Endodermal cell (in vitro differentiated cells): ENCODE results near the gene SIAE. TPM values are rescaled to one million over a fixed set of nuclear protein-coding genes. Genes with fewer than 3 reads are reported as not detected.

Experiments
- DNase-seq: peaks from one replicate; pipeline ENCODE4 v3.0.0-alpha.2; 2017
- H3K27ac ChIP-seq: 2 replicates; pipeline ENCODE4 v1.5.1; 2013; ENCODE audit warnings: mild to moderate bottlenecking, low read depth, low read length, moderate library complexity
- H3K27me3 ChIP-seq: 2 replicates; pipeline ENCODE4 v1.6.1; 2013; ENCODE audit warnings: mild to moderate bottlenecking, low read length, moderate library complexity; ENCODE audit not compliant: insufficient read depth, control insufficient read depth, poor library complexity, severe bottlenecking
- H3K36me3 ChIP-seq: 2 replicates; pipeline ENCODE4 v1.7.0; 2013; ENCODE audit warnings: mild to moderate bottlenecking, low read length, moderate library complexity; ENCODE audit not compliant: control insufficient read depth, insufficient read depth
- H3K4me1 ChIP-seq: one replicate; pipeline ENCODE4 v1.7.0; 2013; ENCODE audit warnings: low read length; ENCODE audit not compliant: control insufficient read depth, insufficient read depth
- H3K4me3 ChIP-seq: 2 replicates; pipeline ENCODE4 v1.5.1; 2013; ENCODE audit warnings: mild to moderate bottlenecking, low read length, moderate library complexity
- H3K9ac ChIP-seq: 2 replicates; pipeline ENCODE4 v1.6.1; 2013; ENCODE audit warnings: mild to moderate bottlenecking, low read length, moderate library complexity; ENCODE audit not compliant: poor library complexity, severe bottlenecking; ENCODE audit errors: extremely low read depth
- H3K9me3 ChIP-seq: 2 replicates; pipeline ENCODE4 v1.6.1; 2013; ENCODE audit warnings: mild to moderate bottlenecking, low read length, moderate library complexity; ENCODE audit not compliant: control insufficient read depth
- H3K27ac Mint-ChIP-seq: 2 replicates; pipeline ENCODE4 v1.8.0; 2020; ENCODE audit warnings: mixed read lengths
- H3K27me3 Mint-ChIP-seq: 2 replicates; pipeline ENCODE4 v1.8.0; 2021; ENCODE audit warnings: mild to moderate bottlenecking, mixed read lengths; ENCODE audit not compliant: insufficient read depth
- H3K36me3 Mint-ChIP-seq: 2 replicates; pipeline ENCODE4 v1.8.0; 2020; ENCODE audit warnings: low read depth, mixed read lengths
- H3K4me1 Mint-ChIP-seq: 2 replicates; pipeline ENCODE4 v1.8.0; 2020; ENCODE audit warnings: mixed read lengths
- H3K4me3 Mint-ChIP-seq: 2 replicates; pipeline ENCODE4 v1.8.0; 2020; ENCODE audit warnings: mild to moderate bottlenecking, moderate library complexity, mixed read lengths
- H3K9me3 Mint-ChIP-seq: 2 replicates; pipeline ENCODE4 v1.8.0; 2020; ENCODE audit warnings: mild to moderate bottlenecking, mixed read lengths
- WGBS, 2 experiments: methylation state at CpG; one replicate each; pipeline versions ENCODE4 v1.1.5 to v1.1.7; 2013; ENCODE audit warnings: missing lambda C conversion rate in 2 of 2, mixed read lengths in 1 of 2; ENCODE audit not compliant: insufficient coverage in 1 of 2, insufficient read length in 1 of 2; 5-methylcytosine and 5-hydroxymethylcytosine counted together
- total RNA-seq, 2 donors: library from RNA; stranded (reverse); fragmentation: NEBNext Ultra II Directional in 1 of 2; extraction: Animal tissue kit (Norgen Biotek cat#: 25700) in 1 of 2; gene quantifications; 2 replicates in 1 of 2; 3 replicates in 1 of 2; pipeline ENCODE4 v1.2.1, GENCODE V29; 2021
- TF ChIP-seq, protein P1 (sequence below): fragments of 200-600 bp; sonication (generic); conservative IDR thresholded peaks from 2 replicates; pipeline ENCODE4 v1.5.0; 2021; ENCODE audit warnings: antibody characterized with exemption, mild to moderate bottlenecking

Gene SIAE
- total RNA-seq, 2 donors from 2014 or later: 4.4 to 7.4 TPM

DNA sequence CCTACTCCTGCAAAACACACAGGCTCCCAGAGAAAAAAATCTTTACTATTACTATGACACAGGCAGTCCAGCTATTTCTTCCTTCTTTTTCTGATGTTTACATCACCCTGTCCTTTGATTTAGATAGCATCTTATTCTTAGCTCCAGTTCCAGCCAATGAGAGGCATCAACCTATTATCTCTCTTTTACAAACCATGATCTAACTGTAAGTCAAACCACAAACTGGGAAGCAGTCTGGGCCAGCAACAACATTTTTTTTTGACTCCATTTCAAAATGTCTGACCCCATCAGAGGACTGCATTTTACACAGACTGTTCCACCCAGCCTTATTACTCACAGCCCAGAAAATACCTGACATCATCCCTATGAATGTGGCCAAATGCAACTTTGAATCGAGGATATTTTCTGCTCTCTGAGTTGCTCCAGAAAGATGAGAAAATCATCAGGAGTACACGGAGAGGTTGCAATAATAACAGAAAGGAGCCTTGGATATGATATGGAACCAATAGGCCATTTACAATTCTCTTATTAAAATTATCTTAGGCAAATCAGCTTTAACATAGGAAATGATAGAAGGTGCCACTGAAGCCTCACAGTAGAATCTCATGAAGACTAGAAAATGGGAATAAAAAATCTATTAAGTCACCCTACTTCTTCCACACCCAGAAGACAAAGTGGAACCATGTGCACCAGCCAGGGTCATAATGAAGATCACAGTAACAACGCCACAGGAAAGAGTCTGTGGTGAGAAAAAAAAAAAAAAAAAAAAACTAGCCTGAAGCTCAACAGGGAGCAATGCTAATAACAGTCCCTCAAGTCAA, 29.7 kb downstream of the SIAE start:
- no peak overlapping the region for H3K4me3 Mint-ChIP-seq
- peaks cover 3% of the 10 kb centered on the region for H3K9me3 Mint-ChIP-seq
- peaks cover 5% of the 10 kb centered on the region for H3K4me1 Mint-ChIP-seq
- 66 to 70% methylated on average over 2 to 3 of the region's 3 CpGs for WGBS, 2 experiments
- H3K27me3 Mint-ChIP-seq: no peaks in the 10 kb centered on the region
- DNase-seq: no peak
- H3K9me3 ChIP-seq: peaks cover 5% of the 10 kb centered on the region
- H3K4me3 ChIP-seq: no peak overlapping the region
- no peak overlapping the region for H3K9ac ChIP-seq
- no peak overlapping the region for H3K27ac ChIP-seq
- TF ChIP-seq, protein P1, sequence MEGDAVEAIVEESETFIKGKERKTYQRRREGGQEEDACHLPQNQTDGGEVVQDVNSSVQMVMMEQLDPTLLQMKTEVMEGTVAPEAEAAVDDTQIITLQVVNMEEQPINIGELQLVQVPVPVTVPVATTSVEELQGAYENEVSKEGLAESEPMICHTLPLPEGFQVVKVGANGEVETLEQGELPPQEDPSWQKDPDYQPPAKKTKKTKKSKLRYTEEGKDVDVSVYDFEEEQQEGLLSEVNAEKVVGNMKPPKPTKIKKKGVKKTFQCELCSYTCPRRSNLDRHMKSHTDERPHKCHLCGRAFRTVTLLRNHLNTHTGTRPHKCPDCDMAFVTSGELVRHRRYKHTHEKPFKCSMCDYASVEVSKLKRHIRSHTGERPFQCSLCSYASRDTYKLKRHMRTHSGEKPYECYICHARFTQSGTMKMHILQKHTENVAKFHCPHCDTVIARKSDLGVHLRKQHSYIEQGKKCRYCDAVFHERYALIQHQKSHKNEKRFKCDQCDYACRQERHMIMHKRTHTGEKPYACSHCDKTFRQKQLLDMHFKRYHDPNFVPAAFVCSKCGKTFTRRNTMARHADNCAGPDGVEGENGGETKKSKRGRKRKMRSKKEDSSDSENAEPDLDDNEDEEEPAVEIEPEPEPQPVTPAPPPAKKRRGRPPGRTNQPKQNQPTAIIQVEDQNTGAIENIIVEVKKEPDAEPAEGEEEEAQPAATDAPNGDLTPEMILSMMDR: no peak
- H3K4me1 ChIP-seq: no peaks in the 10 kb centered on the region
- no peak overlapping the region for H3K27ac Mint-ChIP-seq
- H3K36me3 ChIP-seq: no peaks in the 10 kb centered on the region
- H3K36me3 Mint-ChIP-seq: peaks cover 2% of the 10 kb centered on the region
- H3K27me3 ChIP-seq: no peaks in the 10 kb centered on the region

DNA sequence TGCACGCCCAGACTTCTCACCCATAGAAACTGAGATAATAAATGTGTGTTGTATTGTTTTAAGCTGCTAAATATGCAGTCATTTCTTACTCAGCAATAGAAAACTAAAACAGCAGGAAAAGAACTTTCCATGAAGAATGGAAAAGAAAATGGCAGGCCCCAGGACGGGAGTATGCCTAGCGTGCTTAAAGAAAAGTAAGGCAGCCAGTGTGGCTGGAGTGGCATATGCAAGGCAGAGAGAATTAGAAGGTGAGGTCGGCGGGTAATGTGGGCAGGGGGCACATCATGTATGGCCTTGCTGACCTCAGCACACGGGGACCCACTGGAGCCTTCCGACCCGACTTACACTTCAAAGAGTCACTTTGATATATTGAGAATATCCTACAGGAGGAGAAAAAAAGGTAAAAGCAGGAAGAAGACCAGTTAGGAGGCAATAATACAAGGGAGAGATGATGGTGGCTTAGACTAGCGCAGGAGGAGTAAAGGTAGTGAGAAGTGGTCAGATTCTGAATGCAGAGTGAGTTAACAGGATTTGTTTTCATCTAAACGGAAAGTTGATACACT, 30.4 kb downstream of the SIAE start:
- Histone ChIP-seq H3K27ac (no peak overlapping the region), H3K4me3 (no peak overlapping the region), H3K4me1 (no peaks in the 10 kb centered on the region), H3K36me3 (peaks cover under 1% of the 10 kb centered on the region), H3K9me3 (peaks cover 5% of the 10 kb centered on the region), H3K27me3 (no peaks in the 10 kb centered on the region), H3K9ac (no peak overlapping the region)
- DNase-seq: no peak
- Mint-ChIP-seq H3K27me3 (no peaks in the 10 kb centered on the region), H3K36me3 (peaks cover 8% of the 10 kb centered on the region), H3K4me1 (peaks cover 8% of the 10 kb centered on the region), H3K27ac (no peak overlapping the region), H3K9me3 (peaks cover 3% of the 10 kb centered on the region), H3K4me3 (no peak overlapping the region)
- TF ChIP-seq, protein P1: no peak
- 94 to 95% methylated on average over 3 to 9 of the region's 10 CpGs for WGBS, 2 experiments

DNA sequence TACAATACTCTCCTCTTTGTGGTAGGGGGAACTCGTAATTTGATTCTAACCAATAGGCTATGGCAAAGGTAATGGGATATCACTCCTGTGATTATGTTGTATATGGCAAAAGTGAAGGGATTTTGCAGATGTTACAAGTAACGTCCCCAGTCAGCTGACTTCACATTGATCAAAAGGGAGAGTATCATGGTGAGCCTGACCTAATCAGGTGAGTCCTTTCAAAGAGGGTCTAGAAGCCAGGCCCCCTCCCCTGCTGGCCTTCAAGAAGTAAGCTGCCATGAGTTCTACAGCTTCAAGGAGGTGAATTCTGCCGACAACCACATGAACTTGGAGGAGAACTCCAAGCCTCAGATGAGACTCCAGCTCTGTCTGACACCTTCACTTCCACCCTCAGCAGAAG, 30.9 kb downstream of the SIAE start:
- Histone ChIP-seq H3K9me3 (peaks cover 5% of the 10 kb centered on the region), H3K36me3 (peaks cover 5% of the 10 kb centered on the region), H3K4me1 (no peaks in the 10 kb centered on the region), H3K4me3 (no peak overlapping the region), H3K27me3 (no peaks in the 10 kb centered on the region), H3K9ac (no peak overlapping the region), H3K27ac (no peak overlapping the region)
- 90 to 95% methylated on average over 1 to 3 of the region's 3 CpGs for WGBS, 2 experiments
- no peaks in the 10 kb centered on the region for H3K27me3 Mint-ChIP-seq
- H3K36me3 Mint-ChIP-seq: peaks cover 11% of the 10 kb centered on the region
- no peak for DNase-seq
- H3K4me1 Mint-ChIP-seq: peaks cover 8% of the 10 kb centered on the region
- TF ChIP-seq, protein P1: no peak
- peaks cover 3% of the 10 kb centered on the region for H3K9me3 Mint-ChIP-seq
- no peak overlapping the region for H3K4me3 Mint-ChIP-seq
- H3K27ac Mint-ChIP-seq: no peak overlapping the region
